ENCODE results near the gene KRT73.

GRCh38 chr12:52600475-52600874, 17.9 kb downstream of the KRT73 start:
- TF ChIP-seq CTCF (IDR thresholded peaks at IDR 0.05; ENCODE audit: extremely low read depth in 1 of 2, insufficient read depth in 1 of 2, low read depth in 1 of 2, low read length in 2 of 2), result no peak
- no peak for TF ChIP-seq POLR2AphosphoS5 (IDR thresholded peaks at IDR 0.05; ENCODE audit: insufficient read depth, low read depth, low read length)
- no peak for TF ChIP-seq POLR2A (IDR thresholded peaks at IDR 0.05; ENCODE audit: low read depth, low read length)
- no peak for TF ChIP-seq MAX (IDR thresholded peaks at IDR 0.05; ENCODE audit: insufficient read depth, insufficient read length)
